NB4 (cell line): ENCODE measurements around the gene CREBBP.
"Not testable (repeated sequence)": the region's sequence is repeated elsewhere in the genome, so short reads cannot be mapped to it uniquely, and the experiment has no call there.

ENCODE experiments used
- DNase-seq: peaks from one replicate; pipeline ENCODE4 v3.0.0; 2010; ENCODE audit warnings: low read depth
- H3K4me3 ChIP-seq: one replicate; pipeline ENCODE4 v1.5.1; 2011; ENCODE audit warnings: mild to moderate bottlenecking, low read depth, low read length, moderate library complexity
- MYC ChIP-seq: IDR thresholded peaks from 2 replicates; pipeline ENCODE4 v1.6.1; 2011; ENCODE audit warnings: low read depth, low read length
- POLR2A ChIP-seq: IDR thresholded peaks from 2 replicates; pipeline ENCODE4 v1.6.1; 2011; ENCODE audit warnings: mild to moderate bottlenecking; ENCODE audit not compliant: insufficient read length; ENCODE audit errors: extremely low read depth
- TF ChIP-seq, protein P1 (sequence below): IDR thresholded peaks from one replicate; pipeline ENCODE4 v1.5.1; 2012; ENCODE audit warnings: low read depth, low read length
- TF ChIP-seq, protein P2 (sequence below): IDR thresholded peaks from 2 replicates; pipeline ENCODE4 v1.6.1; 2011; ENCODE audit warnings: low read depth, low read length

Gene CREBBP

DNA sequence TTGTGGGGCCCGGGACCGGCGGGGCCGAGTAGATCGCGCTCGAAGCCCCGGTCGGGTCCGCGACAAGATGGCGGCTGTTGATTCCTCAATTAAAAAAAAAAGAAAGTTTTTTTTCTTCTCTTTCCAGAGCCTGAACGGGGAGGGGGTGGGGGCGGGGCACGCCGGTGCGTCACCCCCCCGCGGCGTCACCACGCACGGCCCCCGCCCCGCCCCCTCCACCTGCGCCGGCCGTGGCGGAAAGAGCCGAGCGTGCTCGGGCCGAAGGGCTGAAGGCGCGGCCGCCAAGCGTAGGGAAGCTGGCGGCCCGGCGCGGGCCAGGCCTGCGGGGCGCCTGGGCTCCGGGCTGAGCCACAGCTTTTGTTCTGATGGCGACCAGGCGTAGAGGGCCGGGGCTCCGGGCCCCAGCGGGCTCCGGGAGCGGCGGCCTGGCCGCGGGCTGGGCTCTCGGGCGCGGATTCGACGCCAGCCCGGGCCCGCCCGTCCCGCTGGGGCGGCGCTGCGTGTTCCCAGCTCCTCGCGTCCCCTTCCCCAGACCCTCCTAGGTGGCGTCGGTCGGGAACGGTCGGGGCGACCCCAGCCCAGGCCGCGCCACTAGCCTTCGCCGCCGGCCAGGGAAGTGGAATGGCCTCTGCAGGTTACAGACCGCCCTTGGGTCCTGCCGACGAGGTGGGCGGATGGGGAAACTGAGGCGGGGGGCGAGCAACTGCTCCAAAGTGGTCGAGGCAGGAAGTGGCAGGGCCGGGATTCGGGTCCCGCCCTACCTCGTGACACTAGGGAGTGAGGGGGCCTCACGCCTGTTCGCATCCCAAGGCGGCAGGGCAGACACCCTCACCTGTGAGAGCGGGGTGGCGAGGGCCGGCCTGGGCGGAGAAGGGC is at the start of gene CREBBP:
CREBBP (minus strand) TSS at position 91 of the 876 bp plus-strand sequence. CDS start 797 bp downstream, outside the sequence.
- TF ChIP-seq MYC (no peak), POLR2A (peak; percentile 42)
- TF ChIP-seq, protein P1, sequence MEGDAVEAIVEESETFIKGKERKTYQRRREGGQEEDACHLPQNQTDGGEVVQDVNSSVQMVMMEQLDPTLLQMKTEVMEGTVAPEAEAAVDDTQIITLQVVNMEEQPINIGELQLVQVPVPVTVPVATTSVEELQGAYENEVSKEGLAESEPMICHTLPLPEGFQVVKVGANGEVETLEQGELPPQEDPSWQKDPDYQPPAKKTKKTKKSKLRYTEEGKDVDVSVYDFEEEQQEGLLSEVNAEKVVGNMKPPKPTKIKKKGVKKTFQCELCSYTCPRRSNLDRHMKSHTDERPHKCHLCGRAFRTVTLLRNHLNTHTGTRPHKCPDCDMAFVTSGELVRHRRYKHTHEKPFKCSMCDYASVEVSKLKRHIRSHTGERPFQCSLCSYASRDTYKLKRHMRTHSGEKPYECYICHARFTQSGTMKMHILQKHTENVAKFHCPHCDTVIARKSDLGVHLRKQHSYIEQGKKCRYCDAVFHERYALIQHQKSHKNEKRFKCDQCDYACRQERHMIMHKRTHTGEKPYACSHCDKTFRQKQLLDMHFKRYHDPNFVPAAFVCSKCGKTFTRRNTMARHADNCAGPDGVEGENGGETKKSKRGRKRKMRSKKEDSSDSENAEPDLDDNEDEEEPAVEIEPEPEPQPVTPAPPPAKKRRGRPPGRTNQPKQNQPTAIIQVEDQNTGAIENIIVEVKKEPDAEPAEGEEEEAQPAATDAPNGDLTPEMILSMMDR = no peak
- TF ChIP-seq, protein P2, sequence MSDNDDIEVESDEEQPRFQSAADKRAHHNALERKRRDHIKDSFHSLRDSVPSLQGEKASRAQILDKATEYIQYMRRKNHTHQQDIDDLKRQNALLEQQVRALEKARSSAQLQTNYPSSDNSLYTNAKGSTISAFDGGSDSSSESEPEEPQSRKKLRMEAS = peak; percentile 37; the same call in 1 of the 2 replicates
- H3K4me3 ChIP-seq = peak within 1 kb of the TSS; percentile 75
- DNase-seq = peak; percentile 89

DNA sequence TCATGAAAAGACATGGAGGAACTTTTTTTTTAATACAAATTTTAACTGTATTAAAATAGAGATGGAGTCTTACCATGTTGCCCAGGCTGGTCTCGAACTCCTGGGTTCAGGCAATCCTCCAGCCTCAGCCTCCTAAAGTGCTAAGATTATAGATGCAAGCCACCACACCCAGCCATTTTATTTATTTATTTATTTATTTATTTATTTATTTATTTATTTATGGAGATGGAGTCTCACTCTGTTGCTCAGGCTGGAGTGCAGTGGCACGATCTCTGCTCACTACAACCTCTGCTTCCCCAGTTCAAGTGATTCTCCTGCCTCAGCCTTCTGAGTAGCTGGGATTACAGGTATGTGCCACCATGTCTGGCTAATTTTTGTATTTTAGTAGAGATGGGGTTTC is 46.6 kb upstream of the CREBBP start:
- not testable (repeated sequence) for H3K4me3 ChIP-seq, DNase-seq

DNA sequence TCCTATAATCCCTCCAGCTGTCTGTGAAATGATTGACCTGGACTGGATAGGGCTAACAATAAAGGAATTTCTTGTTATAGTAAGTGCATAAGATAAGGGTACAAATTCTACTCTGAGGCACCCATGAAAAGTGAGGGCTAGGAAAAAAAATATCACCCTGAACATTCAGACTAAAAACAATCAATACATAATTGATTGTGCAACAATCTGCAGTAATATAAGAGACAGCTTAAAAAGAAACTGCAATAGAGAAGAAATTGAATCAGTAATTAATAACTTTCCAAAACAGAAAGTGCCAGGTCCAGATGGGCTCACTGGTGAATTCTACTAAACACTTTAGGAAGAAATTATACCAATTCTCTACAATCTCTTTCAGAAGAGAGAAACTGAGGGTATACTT is 44.2 kb upstream of the CREBBP start:
- no peak overlapping the region for H3K4me3 ChIP-seq
- TF ChIP-seq, protein P1 = no peak
- TF ChIP-seq MYC (no peak), POLR2A (no peak)
- TF ChIP-seq, protein P2 = no peak
- no peak for DNase-seq

DNA sequence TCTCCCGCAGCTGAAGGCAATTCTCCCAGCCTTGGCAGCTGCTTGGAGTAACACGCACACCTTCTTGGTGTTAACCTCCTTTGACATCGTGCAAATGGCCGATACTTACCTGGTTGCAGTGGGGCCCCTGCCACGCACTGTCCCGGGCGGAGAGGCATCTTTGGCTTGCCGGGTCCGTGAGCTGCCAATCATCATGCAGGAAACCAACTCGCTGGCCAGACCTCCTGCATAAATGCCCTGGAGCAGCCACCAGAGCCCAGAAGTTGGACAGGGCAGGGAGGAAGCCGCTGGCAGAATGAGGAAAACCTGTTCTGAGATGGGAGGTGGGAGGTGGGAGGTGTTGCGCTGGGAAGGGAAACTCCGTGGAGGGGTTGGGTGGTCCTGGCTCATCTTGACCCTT is 41.7 kb upstream of the CREBBP start:
- TF ChIP-seq, protein P1 = no peak
- TF ChIP-seq, protein P2 = no peak
- TF ChIP-seq MYC = no peak
- TF ChIP-seq POLR2A = no peak
- no peak for DNase-seq

DNA sequence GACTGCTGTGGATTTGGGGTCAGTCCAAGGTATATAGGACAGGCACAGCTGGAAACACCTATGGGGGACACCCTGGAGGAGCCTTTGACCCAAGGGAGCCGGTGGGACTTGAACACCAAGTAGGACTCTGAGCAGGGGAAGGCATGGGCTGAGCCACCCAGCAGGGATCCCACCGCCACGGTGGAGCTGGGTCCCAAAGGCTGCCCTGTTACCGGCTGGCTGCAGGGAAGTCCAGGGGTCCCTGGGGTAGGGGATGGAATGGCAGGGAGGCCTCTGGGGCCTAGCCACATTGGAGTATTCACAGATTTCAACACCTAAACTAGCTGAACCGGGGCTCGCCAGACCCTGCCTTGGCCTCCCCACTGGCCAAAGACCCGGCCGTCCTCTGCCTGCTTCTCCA is 39.7 kb upstream of the CREBBP start:
- no peak for DNase-seq
- H3K4me3 ChIP-seq = no peak overlapping the region
- TF ChIP-seq, protein P2 = no peak
- TF ChIP-seq, protein P1 = no peak
- TF ChIP-seq POLR2A (no peak), MYC (no peak)

More for the DNA sequence above, 41.7 kb upstream of the CREBBP start:
- no peak overlapping the region for H3K4me3 ChIP-seq

DNA sequence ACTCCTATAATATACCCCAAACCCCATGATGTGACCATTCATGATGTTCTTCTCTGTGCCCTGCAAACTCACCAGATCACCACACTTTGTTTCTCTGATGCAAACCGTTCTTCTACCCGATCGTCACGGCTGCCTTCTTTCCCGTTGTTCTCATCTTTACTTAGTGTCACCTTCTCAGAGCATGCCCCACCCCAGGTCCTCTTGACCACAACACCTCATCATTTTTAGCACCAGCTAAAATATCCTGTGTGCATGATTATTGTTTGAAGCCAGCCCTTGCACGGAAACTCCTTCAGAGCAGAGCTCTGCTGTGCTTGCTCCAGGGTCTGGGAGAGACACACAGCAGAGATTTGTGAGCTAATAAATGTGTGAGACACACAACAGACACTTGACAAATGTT is 38.9 kb upstream of the CREBBP start:
- TF ChIP-seq, protein P2 = no peak
- TF ChIP-seq, protein P1 = no peak
- TF ChIP-seq POLR2A (no peak), MYC (no peak)
- no peak for DNase-seq
- H3K4me3 ChIP-seq = no peak overlapping the region
